ENCODE results near the gene TRPV2.

- TF ChIP-seq POLR2A (IDR thresholded peaks at IDR 0.05; ENCODE audit: extremely low read depth, insufficient read length) (no peak), CTCF (IDR thresholded peaks at IDR 0.05; ENCODE audit: low read depth, low read length) (no peak), MYC (IDR thresholded peaks at IDR 0.05; ENCODE audit: low read depth, low read length) (no peak)
Observed at GRCh38 chr17:16463358-16464302, 48.3 kb downstream of the TRPV2 start.

Measured in NB4 (cell line).